Measurements from ENCODE around the gene SHISA8. TPM values are rescaled to one million over a fixed set of nuclear protein-coding genes. Genes with fewer than 3 reads are reported as not detected.

Gene SHISA8
- total and polyA plus RNA-seq, 10 of the 15 experiments (the other 5 are each of a cell fraction or from before 2014, with no cell fraction given): 0.06 to 10.1 (median 0.25) TPM

DNA sequence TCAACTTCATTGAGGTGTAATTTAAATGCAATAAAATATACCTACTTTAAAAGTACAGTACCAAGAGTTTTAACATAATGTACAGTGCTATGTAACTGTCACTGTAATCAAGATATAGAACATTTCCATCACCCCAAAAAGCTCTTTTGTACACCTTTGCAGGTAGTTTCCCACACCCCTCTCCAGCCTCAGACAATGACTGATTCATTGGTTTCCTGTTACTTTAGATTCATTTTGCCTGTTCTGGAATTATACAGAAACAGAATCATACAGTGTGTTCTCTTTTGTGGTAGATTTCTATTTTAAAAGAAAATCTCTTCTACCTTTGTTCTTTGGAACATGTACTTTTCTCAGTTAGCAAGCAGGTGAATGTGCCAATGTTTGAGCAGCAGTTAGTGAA lies 38.2 kb downstream of the SHISA8 start (continued):
- no peak for TF ChIP-seq BMI1 (IDR thresholded peaks at IDR 0.05; ENCODE audit: borderline replicate concordance)
- no peak for TF ChIP-seq MYC (IDR thresholded peaks at IDR 0.05; ENCODE audit: insufficient read depth, insufficient read length, insufficient replicate concordance, low read length, severe bottlenecking)

DNA sequence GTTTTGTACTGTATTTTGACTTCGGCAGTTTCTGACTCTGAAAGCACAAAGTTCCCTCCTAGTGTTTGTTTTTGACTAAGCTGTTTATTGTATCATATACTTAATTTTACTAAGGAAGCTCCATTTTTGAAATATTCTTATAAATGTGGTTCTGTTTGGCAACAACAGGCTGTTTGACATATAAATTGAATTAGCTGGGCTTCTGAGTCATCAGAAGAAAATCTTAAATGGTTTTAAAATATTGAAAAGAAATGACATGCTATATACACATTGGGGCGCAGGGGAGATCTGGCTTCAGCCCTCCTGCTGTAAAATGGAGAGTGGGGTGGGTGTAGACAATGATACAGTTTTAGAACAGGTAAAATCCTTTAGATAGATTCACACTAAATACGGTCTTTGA lies 38.6 kb downstream of the SHISA8 start:
- Histone ChIP-seq H3K4me2 (ENCODE audit: control insufficient read depth, insufficient read depth) (no peak overlapping the region), H3K27ac (ENCODE audit: control insufficient read depth, insufficient read depth) (no peak overlapping the region), H4K20me1 (ENCODE audit: control insufficient read depth, insufficient read depth) (no peaks in the 10 kb centered on the region), H3K9ac (ENCODE audit: control insufficient read depth, insufficient read depth, low read length) (no peak overlapping the region), H3K4me1 (ENCODE audit: control insufficient read depth, insufficient read depth, low read length) (no peaks in the 10 kb centered on the region), H3K79me2 (ENCODE audit: control insufficient read depth, insufficient read depth, low read length) (no peaks in the 10 kb centered on the region; the same call in 1 of the 2 replicates), H2AFZ (ENCODE audit: control insufficient read depth, low read depth, low read length) (no peak overlapping the region), H3K36me3 (ENCODE audit: control insufficient read depth in 2 of 2, insufficient read depth in 2 of 2, low read length in 1 of 2) (peaks cover 32 to 46% of the 10 kb centered on the region in 2 experiments), H3K4me3 (no peak overlapping the region), H3K9me3 (replicated peaks; ENCODE audit: control insufficient read depth, insufficient read depth, low read length) (no peaks in the 10 kb centered on the region), H3K27me3 (replicated peaks in 1 of 2; ENCODE audit: control insufficient read depth in 2 of 2, insufficient read depth in 2 of 2, low read length in 1 of 2) (no peaks in the 10 kb centered on the region)
- ATAC-seq: no peak
- in situ Hi-C loops (cut with MboI): no loop called here
- no peak for DNase-seq (ENCODE audit: low read depth, low spot score)
- no TSS peak for BruUV-seq (replicated peaks)
- CTCF ChIA-PET: interaction anchor here (0.7 to 2.4 kb wide), 2 partner anchors 65 to 179 kb away, joined by 3 to 8 read pairs; no protein-coding TSS in a partner anchor
- RAD21 ChIA-PET (ENCODE audit: unreplicated experiment): interaction anchor here (0.7 kb wide), 1 partner anchor 179 kb away, joined by 3 read pairs; no protein-coding TSS in a partner anchor
- 96% methylated on average over 3 of the region's 3 CpGs for WGBS (ENCODE audit: insufficient coverage, insufficient replicate concordance, low lambda C conversion rate, missing lambda C conversion rate)
- no peak for FAIRE-seq
- intact Hi-C loops (cut with micrococcal nuclease; ENCODE audit: unreplicated experiment): no loop called here
- POLR2A ChIA-PET: interaction anchor here (0.6 to 1.1 kb wide), 2 partner anchors 14 to 305 kb away, joined by 3 to 5 read pairs; no protein-coding TSS in a partner anchor
- SMC1A ChIA-PET (ENCODE audit: uncharacterized antibody, unreplicated experiment): interaction anchor here (0.7 to 6.3 kb wide), 4 partner anchors 13 to 37 kb away, joined by 3 to 49 read pairs (median 6); no protein-coding TSS in a partner anchor
- TF ChIP-seq SMARCA5 (IDR thresholded peaks at IDR 0.05): no peak
- TF ChIP-seq JUNB (IDR thresholded peaks at IDR 0.05): no peak
- no peak for TF ChIP-seq BACH1 (IDR thresholded peaks at IDR 0.05; ENCODE audit: borderline replicate concordance)
- TF ChIP-seq TAF1 (IDR thresholded peaks at IDR 0.05; ENCODE audit: borderline replicate concordance, low read depth, low read length): no peak
- TF ChIP-seq EED (IDR thresholded peaks at IDR 0.05; ENCODE audit: low read depth): no peak
- TF ChIP-seq KDM1A (IDR thresholded peaks at IDR 0.05; ENCODE audit: borderline replicate concordance): no peak
- TF ChIP-seq IKZF2 (IDR thresholded peaks at IDR 0.05): no peak
- no peak for TF ChIP-seq NFYB (IDR thresholded peaks at IDR 0.05; ENCODE audit: insufficient read depth, low read depth, low read length)
- TF ChIP-seq PAX5 (IDR thresholded peaks at IDR 0.05; ENCODE audit: borderline replicate concordance, low read depth, low read length): no peak
- no peak for TF ChIP-seq TARDBP (IDR thresholded peaks at IDR 0.05; ENCODE audit: borderline replicate concordance)
- no peak for TF ChIP-seq NR2C1 (IDR thresholded peaks at IDR 0.05)
- TF ChIP-seq POLR2AphosphoS5 (IDR thresholded peaks at IDR 0.05; ENCODE audit: low read length): no peak
- no peak for TF ChIP-seq BCL11A (IDR thresholded peaks at IDR 0.05; ENCODE audit: low read depth, low read length)
- TF ChIP-seq, protein P1, sequence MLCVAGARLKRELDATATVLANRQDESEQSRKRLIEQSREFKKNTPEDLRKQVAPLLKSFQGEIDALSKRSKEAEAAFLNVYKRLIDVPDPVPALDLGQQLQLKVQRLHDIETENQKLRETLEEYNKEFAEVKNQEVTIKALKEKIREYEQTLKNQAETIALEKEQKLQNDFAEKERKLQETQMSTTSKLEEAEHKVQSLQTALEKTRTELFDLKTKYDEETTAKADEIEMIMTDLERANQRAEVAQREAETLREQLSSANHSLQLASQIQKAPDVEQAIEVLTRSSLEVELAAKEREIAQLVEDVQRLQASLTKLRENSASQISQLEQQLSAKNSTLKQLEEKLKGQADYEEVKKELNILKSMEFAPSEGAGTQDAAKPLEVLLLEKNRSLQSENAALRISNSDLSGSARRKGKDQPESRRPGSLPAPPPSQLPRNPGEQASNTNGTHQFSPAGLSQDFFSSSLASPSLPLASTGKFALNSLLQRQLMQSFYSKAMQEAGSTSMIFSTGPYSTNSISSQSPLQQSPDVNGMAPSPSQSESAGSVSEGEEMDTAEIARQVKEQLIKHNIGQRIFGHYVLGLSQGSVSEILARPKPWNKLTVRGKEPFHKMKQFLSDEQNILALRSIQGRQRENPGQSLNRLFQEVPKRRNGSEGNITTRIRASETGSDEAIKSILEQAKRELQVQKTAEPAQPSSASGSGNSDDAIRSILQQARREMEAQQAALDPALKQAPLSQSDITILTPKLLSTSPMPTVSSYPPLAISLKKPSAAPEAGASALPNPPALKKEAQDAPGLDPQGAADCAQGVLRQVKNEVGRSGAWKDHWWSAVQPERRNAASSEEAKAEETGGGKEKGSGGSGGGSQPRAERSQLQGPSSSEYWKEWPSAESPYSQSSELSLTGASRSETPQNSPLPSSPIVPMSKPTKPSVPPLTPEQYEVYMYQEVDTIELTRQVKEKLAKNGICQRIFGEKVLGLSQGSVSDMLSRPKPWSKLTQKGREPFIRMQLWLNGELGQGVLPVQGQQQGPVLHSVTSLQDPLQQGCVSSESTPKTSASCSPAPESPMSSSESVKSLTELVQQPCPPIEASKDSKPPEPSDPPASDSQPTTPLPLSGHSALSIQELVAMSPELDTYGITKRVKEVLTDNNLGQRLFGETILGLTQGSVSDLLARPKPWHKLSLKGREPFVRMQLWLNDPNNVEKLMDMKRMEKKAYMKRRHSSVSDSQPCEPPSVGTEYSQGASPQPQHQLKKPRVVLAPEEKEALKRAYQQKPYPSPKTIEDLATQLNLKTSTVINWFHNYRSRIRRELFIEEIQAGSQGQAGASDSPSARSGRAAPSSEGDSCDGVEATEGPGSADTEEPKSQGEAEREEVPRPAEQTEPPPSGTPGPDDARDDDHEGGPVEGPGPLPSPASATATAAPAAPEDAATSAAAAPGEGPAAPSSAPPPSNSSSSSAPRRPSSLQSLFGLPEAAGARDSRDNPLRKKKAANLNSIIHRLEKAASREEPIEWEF (IDR thresholded peaks at IDR 0.05; ENCODE audit: insufficient replicate concordance, low read depth, low read length): no peak
- TF ChIP-seq MTA3 (IDR thresholded peaks at IDR 0.05; ENCODE audit: borderline replicate concordance, low read length): no peak
